HG03175 (cell line): Measurements from ENCODE around the gene HEG1.
A peak's percentile ranks its signal among the peaks of the same experiment; 100 is the strongest.

ENCODE experiments used
- ATAC-seq: cut with Tn5 transposase; IDR thresholded peaks from one replicate; pipeline ENCODE4 v1.9.1; 2021; ENCODE audit warnings: mild to moderate bottlenecking, moderate library complexity; ENCODE audit not compliant: unreplicated experiment

Gene HEG1

DNA sequence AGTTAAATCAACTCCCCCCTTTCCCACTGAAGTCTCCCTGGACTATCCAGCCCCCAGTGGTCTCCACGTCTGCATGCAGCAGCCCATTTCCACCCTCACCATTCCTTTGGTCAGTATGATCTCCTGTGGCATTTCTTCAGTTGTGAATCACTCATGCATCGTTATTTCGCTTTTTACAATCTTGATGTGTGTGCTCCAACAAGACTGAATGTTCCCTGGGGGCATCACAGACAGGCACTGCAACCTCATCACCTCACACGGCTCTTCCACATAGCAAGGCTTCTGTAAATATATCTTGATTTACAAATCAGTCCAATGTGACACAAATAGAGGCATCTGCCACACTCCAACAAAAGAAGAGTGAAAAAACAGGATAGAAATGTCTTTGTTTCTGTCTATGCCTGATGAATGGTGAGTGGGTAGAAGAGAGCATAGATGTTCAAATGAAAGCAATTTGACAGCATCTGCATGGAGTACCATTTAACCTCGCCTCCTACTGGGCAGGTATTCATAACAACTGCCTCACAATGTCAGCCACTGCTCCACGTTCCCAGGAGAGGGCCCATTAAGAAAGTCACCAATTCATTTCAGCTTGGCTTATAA lies 5.2 kb downstream of the HEG1 start:
- no peak for ATAC-seq

DNA sequence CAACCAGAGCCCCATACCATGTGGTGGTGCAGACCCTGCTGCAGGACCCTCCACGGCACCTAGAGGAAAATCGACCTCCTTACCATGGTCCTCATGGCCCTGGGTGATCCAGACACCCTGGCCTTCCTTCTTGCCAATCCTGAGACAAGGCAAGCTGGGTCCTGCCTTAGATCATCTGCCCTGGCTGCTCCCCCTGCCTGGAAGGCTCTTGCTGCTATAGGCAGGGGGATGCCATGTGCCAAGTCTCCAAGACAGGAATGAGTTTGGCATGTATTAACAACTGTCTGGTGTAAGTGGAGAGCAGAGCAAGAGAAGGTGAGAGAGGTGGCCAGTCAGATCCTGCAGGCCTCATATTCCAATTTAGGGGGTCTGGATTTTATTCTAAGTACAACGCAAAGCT lies 7.5 kb downstream of the HEG1 start:
- ATAC-seq, result no peak

DNA sequence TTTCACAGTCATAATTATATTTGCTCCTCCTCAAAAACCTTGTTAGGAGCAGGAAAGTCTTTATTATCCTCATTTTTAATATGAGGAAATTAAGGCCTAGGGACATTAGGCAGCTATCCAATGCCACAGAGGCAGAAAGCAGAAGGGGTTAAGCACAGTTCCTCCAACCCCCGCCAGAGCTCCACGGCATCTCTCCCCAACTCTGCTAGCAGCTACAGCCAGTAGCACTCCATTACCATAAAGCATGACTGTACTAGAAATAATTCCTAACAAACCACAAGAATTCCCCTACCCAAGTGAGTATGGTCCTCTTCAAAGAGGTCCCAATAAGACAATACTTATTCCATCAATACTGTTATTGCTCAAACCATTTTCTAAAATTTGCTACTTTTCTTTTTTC lies 9.8 kb downstream of the HEG1 start:
- ATAC-seq, result no peak

DNA sequence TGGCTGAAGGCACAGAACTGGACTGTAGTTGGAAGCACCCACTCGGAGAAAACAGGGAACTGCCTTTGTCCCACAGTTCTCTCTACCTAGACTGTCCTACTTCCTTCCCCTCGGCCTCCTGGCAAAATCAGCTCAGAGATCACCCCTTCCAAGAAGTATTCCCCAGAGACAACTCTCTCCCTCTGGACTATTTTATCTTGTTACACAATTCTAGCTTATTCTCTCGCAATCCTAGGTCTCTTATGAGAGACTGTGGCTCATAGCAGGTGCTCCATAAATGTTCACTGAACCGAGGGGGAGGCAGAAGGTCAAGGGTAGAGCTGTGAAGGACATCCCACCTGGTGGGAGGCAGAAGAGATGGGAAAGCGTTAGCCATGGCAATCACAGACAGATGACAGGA lies 10.6 kb downstream of the HEG1 start:
- ATAC-seq, result no peak

- no peak for ATAC-seq
These were observed 12.1 kb downstream of the HEG1 start for GRCh38 chr3:125043599-125044151.

DNA sequence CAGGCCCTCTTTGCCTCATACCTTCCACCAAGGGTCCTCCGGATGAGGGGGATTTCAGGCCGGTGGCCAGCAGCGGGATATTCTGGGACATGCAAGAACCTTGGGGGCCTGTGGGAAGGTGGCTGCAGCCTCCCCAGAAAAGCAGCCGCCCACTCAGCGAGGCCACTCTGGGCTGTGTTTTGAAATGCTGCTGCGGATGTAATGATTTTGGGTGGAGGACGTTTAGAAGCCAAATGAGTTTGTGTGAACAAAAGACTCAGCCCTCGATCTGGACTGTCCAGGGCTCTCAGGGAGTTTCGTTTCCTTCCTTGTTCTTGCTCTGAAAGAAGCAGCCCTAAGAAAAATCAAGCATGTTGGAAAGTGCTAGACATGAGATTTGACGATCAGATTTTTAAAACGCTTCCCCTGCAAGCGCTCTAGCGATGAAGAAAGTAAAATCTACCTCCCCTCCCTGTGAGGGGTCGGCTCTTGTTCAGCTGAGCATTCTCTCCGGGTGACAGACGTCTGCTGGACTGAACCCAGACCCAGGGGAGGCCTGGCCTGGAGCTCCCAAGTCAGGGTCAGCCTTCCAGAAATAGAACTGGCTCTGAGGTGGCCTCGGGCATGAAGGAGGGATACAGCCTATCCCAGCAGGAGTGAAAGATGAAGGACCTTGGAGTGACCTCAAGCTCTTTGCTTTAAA lies 12.9 kb downstream of the HEG1 start:
- ATAC-seq, result no peak

DNA sequence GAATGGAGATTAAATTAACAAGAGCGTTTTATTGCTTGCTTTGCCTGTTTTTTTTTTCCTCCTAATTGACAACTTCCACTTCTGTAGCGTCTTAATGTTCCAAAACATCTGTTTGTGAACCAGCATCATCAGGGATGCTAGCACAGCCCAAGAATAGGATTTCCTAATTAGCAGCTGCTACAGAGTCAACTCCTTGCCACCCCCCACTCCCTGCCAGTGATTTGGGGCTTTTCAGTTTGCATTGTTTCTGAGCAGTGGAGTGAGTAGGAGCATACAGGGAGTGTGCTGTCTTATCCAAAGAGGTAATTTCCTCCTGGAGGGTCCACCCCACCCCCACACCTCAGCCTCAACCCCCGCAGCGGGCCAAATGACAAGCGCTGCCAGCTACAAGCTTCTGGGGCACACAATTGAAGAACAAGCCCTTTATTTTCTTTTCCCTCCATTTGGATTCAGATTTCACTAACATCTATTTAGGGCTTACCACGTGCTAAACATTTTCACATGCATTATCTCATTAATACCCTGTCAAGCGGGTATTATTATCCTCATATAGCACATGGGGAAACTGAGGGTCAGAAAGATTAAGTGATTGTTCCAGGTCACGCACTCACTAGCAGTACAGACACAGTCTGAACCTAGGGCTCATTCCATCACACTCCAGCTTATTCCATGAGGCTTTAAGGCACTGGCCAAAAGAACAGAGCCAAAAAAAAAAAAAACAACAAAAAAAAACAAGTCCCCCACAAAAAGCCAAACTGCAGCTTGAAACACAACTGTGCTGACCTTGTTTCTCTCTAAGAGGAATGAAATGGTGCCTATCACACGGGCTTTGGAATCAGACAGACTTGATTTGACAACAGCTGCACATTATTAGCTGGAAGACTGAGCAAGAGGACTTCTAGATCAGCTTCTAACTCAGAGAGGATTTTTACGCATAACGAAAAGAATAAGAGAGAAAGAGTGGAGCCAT lies 16.4 kb downstream of the HEG1 start:
- no peak for ATAC-seq

GRCh38 chr3:125037498-125038150 lies 18.2 kb downstream of the HEG1 start:
- no peak for ATAC-seq

DNA sequence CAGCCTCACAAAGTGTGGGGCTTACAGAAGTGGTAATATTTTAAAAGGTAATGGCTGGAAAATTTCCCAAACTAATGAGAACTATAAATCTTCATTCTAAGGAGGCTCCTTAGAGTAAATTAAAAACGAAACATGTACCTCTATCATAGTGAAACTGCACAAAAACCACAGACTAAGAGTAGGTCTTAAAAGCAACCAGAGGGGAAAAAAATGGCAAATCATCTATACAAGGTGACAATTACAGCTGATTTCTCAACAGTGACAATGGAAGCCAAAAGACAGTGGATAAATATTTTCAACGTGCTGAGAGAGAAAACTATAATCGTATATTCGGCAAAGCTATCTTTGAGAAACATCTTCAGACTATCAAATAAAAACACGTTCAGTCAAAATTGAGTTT lies 20.6 kb downstream of the HEG1 start:
- ATAC-seq, result peak; percentile 81

DNA sequence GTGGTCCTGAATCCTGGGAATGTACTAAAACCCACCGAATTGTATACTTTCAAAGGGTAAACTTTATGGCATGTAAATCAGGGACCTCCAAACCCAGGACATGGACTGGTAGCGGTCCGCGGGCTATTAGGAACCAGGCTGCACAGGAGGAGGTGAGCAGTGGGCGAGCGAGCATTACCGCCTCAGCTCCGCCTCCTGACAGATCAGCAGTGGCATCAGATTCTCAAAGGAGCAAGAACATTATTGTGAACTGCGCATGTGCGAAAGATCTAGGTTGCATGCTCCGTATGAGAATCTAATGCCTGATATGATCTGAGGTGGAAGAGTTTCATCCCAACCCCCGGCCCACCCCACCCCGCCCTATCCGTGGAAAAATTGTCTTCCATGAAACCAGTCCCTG lies 22.2 kb downstream of the HEG1 start:
- ATAC-seq, result no peak

DNA sequence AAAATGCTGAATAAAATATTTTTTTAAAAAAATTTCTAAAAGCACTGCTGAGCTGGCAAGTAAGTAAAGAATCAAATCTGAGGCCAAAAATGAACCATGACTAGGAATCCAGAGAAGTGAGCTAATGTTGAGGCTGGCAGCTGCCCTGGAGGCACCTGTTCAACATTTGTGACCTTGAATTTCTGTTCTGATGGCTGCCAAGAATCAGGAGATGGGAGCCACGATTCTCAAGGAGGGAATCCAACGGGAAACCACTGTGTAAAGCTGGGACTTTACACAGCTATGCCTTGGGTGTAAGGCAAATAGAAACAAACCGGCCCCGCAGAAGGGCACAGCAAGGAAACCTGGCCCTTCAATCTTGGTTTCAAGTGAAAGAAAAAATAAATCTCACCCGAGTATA lies 22.7 kb downstream of the HEG1 start:
- ATAC-seq, result no peak

GRCh38 chr3:125032683-125033082 lies 23.1 kb downstream of the HEG1 start:
- no peak for ATAC-seq

DNA sequence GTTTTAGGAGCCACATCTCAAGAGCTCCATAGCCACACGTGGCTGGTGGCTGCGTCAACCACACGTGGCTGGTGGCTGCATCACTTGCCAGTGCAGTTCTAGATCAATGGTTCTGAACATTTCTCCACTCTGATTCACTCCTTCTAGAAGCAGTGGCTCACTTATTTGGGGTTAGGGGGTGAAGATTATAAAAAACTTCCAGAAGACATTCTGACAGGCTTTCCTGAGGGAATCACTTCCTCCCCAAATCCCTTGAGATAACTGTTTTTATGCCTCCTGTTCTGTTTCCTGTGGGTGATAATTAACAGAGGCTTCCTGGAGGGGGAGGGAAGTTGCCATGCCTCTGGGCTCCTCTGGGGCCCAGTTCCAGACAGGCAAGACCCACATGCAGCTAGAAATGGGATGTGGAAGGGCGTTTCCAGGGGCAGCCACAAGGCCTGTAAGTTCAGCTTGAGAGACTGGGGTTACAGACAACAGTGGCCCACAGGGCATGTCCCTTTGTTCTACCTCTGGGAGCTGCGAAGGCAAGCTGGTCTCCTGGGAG lies 23.6 kb downstream of the HEG1 start:
- no peak for ATAC-seq

- ATAC-seq, result no peak
These were observed 24.3 kb downstream of the HEG1 start for GRCh38 chr3:125031544-125031943.

DNA sequence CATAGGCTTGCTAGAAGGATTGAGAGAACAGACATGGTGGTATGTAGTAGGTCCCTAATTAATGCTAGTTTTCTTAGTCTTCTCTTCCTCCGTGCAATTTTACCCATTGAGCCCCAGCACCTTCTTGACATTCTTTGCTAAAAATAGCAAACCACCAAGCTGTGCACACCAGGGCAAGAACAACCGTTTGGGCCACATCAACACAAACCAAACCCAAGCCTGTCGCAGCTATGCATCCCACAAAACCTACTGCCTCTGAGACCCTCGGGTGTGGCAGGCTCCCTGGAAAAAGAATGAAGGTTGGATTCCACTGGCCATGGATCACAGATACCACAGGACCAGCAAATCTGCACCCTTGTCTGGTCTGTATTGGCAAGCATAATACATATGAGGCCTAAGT lies 27.1 kb downstream of the HEG1 start:
- no peak for ATAC-seq

- no peak for ATAC-seq
These were observed 30.2 kb downstream of the HEG1 start for GRCh38 chr3:125025642-125026041.

DNA sequence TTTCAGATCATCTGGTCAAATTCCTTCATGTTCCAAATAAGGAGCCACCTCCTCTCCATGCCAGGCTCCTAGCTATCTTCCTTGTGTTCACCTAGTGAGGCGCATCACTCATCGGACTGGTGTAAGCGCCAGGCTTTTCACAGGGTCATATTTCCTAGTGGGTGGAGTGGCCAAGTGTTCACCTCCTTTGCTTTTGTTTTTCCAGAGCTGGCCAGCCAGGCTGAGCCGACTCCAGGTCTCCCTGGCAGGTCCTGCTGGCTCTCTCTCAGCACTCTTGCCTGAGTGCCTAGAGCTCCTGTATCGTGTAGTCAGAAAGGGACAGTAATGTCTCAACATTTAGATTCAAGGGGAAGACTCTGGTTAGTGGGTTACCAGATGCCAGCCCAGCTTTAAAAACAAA lies 31.0 kb downstream of the HEG1 start:
- no peak for ATAC-seq

- no peak for ATAC-seq
These were observed 31.8 kb downstream of the HEG1 start for GRCh38 chr3:125023833-125024555.

GRCh38 chr3:125022206-125022605 lies 33.6 kb downstream of the HEG1 start:
- ATAC-seq, result no peak

- no peak for ATAC-seq
These were observed 36.5 kb downstream of the HEG1 start for GRCh38 chr3:125019271-125019670.
